ENCODE results near the gene LMTK2.

GRCh38 chr7:98130959-98131358, 24.3 kb downstream of the LMTK2 start:
- TF ChIP-seq GATA2 (IDR thresholded peaks at IDR 0.05; ENCODE audit: low read depth, low read length) (no peak), GATA3 (IDR thresholded peaks at IDR 0.05; ENCODE audit: low read depth, low read length) (no peak)

Data from SH-SY5Y (cell line).